Measurements from ENCODE around the gene SLC22A4.

Gene SLC22A4

GRCh38 chr5:132293992-132294727 lies at the start of gene SLC22A4:
Gene SLC22A4 (plus strand): TSS chr5:132294394. CDS start chr5:132294617, 223 bp downstream.
- peak; percentile 64 for DNase-seq (ENCODE audit: low read depth)

- DNase-seq (ENCODE audit: low read depth) = no peak
Measured at GRCh38 chr5:132245593-132245992, 48.6 kb upstream of the SLC22A4 start.

- DNase-seq (ENCODE audit: low read depth) = no peak
Measured at GRCh38 chr5:132246806-132247205, 47.4 kb upstream of the SLC22A4 start.

- DNase-seq (ENCODE audit: low read depth) = no peak
Measured at GRCh38 chr5:132250547-132250946, 43.6 kb upstream of the SLC22A4 start.

- DNase-seq (ENCODE audit: low read depth) = no peak
Measured at GRCh38 chr5:132251220-132251725, 42.9 kb upstream of the SLC22A4 start.

- no peak for DNase-seq (ENCODE audit: low read depth)
Measured at GRCh38 chr5:132253008-132253441, 41.2 kb upstream of the SLC22A4 start.

- DNase-seq (ENCODE audit: low read depth) = no peak
Measured at GRCh38 chr5:132253452-132254320, 40.5 kb upstream of the SLC22A4 start.

GRCh38 chr5:132254321-132254977 lies 39.7 kb upstream of the SLC22A4 start:
- DNase-seq (ENCODE audit: low read depth) = no peak

GRCh38 chr5:132256086-132256782 lies 38.0 kb upstream of the SLC22A4 start:
- no peak for DNase-seq (ENCODE audit: low read depth)

- no peak for DNase-seq (ENCODE audit: low read depth)
Measured at GRCh38 chr5:132256783-132257130, 37.4 kb upstream of the SLC22A4 start.

- no peak for DNase-seq (ENCODE audit: low read depth)
Measured at GRCh38 chr5:132257131-132258101, 36.8 kb upstream of the SLC22A4 start, which contains the start of gene PDLIM4. Gene PDLIM4 (plus strand): TSS chr5:132257696. CDS start chr5:132257735, 39 bp downstream.

GRCh38 chr5:132258102-132259068 lies 35.8 kb upstream of the SLC22A4 start:
- no peak for DNase-seq (ENCODE audit: low read depth)

- DNase-seq (ENCODE audit: low read depth) = no peak
Measured at GRCh38 chr5:132259069-132259851, 34.9 kb upstream of the SLC22A4 start.

- DNase-seq (ENCODE audit: low read depth) = no peak
Measured at GRCh38 chr5:132260051-132260450, 34.1 kb upstream of the SLC22A4 start.

- peak; percentile 87 for DNase-seq (ENCODE audit: low read depth)
Measured at GRCh38 chr5:132260714-132261551, 33.3 kb upstream of the SLC22A4 start.

- DNase-seq (ENCODE audit: low read depth) = no peak
Measured at GRCh38 chr5:132261881-132262845, 32.0 kb upstream of the SLC22A4 start.
